ENCODE results near the gene TMEM38A. TPM values are rescaled to one million over a fixed set of nuclear protein-coding genes. Genes with fewer than 3 reads are reported as not detected.

Gene TMEM38A
- total and polyA plus RNA-seq, 9 donors = 0.83 to 7.5 (median 3.1) TPM

GRCh38 chr19:16624236-16624635 is 36.7 kb upstream of the TMEM38A start:
- H3K4me3 ChIP-seq = no peak overlapping the region
- whole genome bisulfite sequencing, 3 donors = 55 to 63% (median 60%) methylated on average over 10 of the region's 10 CpGs
- no peak overlapping the region for H3K27ac ChIP-seq
- intact Hi-C loops (cut with DNase I) = loop anchor here in 1 of 4 donors (5.0 kb wide), 1 partner anchor 37 kb away; no protein-coding TSS in a partner anchor
- H3K27me3 ChIP-seq = no peaks in the 10 kb centered on the region
- H3K4me1 ChIP-seq (ENCODE audit: insufficient read depth) = peaks cover 12% of the 10 kb centered on the region
- TF ChIP-seq, protein P1, sequence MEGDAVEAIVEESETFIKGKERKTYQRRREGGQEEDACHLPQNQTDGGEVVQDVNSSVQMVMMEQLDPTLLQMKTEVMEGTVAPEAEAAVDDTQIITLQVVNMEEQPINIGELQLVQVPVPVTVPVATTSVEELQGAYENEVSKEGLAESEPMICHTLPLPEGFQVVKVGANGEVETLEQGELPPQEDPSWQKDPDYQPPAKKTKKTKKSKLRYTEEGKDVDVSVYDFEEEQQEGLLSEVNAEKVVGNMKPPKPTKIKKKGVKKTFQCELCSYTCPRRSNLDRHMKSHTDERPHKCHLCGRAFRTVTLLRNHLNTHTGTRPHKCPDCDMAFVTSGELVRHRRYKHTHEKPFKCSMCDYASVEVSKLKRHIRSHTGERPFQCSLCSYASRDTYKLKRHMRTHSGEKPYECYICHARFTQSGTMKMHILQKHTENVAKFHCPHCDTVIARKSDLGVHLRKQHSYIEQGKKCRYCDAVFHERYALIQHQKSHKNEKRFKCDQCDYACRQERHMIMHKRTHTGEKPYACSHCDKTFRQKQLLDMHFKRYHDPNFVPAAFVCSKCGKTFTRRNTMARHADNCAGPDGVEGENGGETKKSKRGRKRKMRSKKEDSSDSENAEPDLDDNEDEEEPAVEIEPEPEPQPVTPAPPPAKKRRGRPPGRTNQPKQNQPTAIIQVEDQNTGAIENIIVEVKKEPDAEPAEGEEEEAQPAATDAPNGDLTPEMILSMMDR (IDR thresholded peaks at IDR 0.05) = no peak
- TF ChIP-seq POLR2A (IDR thresholded peaks at IDR 0.05) = no peak
- no peaks in the 10 kb centered on the region for H3K36me3 ChIP-seq
- H3K9me3 ChIP-seq = no peaks in the 10 kb centered on the region
- DNase-seq = no peak

DNA sequence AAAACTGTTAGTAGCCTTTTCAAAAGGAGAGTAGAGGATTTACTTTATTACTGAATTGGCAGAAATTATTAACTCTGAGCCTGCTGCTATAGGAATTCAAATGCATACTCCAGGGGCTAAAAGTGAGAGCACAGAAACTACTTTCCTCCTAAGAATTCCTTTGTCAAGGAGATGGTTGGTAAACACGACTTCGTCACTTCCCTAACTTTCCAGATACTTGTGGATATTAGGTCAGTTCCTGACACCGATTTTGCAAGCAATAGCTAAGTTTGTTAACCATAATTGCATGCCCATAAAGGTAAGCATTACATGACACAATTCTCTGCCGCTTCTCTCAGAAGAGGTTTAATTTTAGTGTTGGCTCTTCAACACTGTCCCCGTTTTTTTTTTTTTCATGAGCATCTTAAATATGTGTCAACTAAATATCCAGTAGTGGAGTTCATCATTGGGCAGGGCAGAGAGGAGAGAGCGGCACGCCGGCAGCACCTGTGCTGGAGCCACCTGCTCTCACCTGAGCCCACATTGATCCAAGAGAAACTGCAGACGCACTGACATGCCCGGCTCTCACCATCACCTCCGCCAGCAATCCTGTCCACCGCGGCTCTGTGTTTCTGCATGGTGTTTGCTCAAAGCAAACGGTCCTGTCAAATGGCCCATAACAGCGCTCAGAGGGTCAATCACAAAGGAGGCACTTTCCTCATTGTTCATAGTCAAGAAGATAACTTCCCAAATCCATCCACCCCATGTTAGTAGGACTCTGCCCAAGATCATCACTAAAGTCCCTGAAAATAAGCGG is 35.6 kb upstream of the TMEM38A start:
- 76 to 83% (median 77%) methylated on average over 16 of the region's 16 CpGs for WGBS, 3 donors
- H3K4me1 ChIP-seq (ENCODE audit: insufficient read depth) = peaks cover 8% of the 10 kb centered on the region
- H3K4me3 ChIP-seq = no peak overlapping the region
- no peak for DNase-seq
- no peaks in the 10 kb centered on the region for H3K9me3 ChIP-seq
- H3K27me3 ChIP-seq = no peaks in the 10 kb centered on the region
- no peak overlapping the region for H3K27ac ChIP-seq
- intact Hi-C loops (cut with DNase I) = loop anchor here in 2 of 4 donors (5.0 kb wide), 2 partner anchors 48 to 53 kb away; partner anchors contain the start of gene SLC35E1 (in 1 of the 2)
- TF ChIP-seq, protein P1 (IDR thresholded peaks at IDR 0.05) = no peak
- TF ChIP-seq POLR2A (IDR thresholded peaks at IDR 0.05) (no peak), EP300 (IDR thresholded peaks at IDR 0.05) (no peak)
- no peaks in the 10 kb centered on the region for H3K36me3 ChIP-seq

GRCh38 chr19:16626796-16627192 is 34.1 kb upstream of the TMEM38A start:
- no peak for TF ChIP-seq EP300 (IDR thresholded peaks at IDR 0.05)
- no peak for TF ChIP-seq POLR2A (IDR thresholded peaks at IDR 0.05)
- TF ChIP-seq, protein P1 (IDR thresholded peaks at IDR 0.05) = no peak
- Histone ChIP-seq H3K36me3 (no peaks in the 10 kb centered on the region), H3K27me3 (no peaks in the 10 kb centered on the region), H3K27ac (no peak overlapping the region), H3K9me3 (no peaks in the 10 kb centered on the region), H3K4me3 (peak overlapping the region; percentile 98), H3K4me1 (ENCODE audit: insufficient read depth) (peaks cover 8% of the 10 kb centered on the region)
- intact Hi-C loops (cut with DNase I) = loop anchor here in 2 of 4 donors (5.0 kb wide), 2 partner anchors 49 to 54 kb away; partner anchors contain the start of gene SLC35E1 (in 1 of the 2)
- DNase-seq = peak in 1 of 5 donors; percentile 33
- 1 to 4% (median 3%) methylated on average over 11 to 12 of the region's 12 CpGs for WGBS, 3 donors

- Histone ChIP-seq H3K9me3 (no peaks in the 10 kb centered on the region), H3K27me3 (no peaks in the 10 kb centered on the region), H3K4me1 (ENCODE audit: insufficient read depth) (peaks cover 8% of the 10 kb centered on the region), H3K4me3 (peak overlapping the region; percentile 98), H3K27ac (peak overlapping the region; percentile 62 to 75), H3K36me3 (no peaks in the 10 kb centered on the region)
- DNase-seq = peak; percentile 19 to 66 (median 48)
- TF ChIP-seq EP300 (IDR thresholded peaks at IDR 0.05) = no peak
- TF ChIP-seq POLR2A (IDR thresholded peaks at IDR 0.05) = no peak
- TF ChIP-seq, protein P1 (IDR thresholded peaks at IDR 0.05) = no peak
- intact Hi-C loops (cut with DNase I) = loop anchor here in 2 of 4 donors (5.0 kb wide), 2 partner anchors 50 to 55 kb away; partner anchors contain the start of gene SLC35E1 (in 1 of the 2)
- WGBS, 3 donors = 0 to 1% (median 0%) methylated on average over 20 to 52 of the region's 52 CpGs
Observed at GRCh38 chr19:16627193-16627927, 33.6 kb upstream of the TMEM38A start.

Measured in ovary (tissue), 9 donors.